GOT3 (cell line): ENCODE data around the gene ABHD18.
"Not testable (repeated sequence)": the region's sequence is repeated elsewhere in the genome, so short reads cannot be mapped to it uniquely, and the experiment has no call there.

Experiments
- DNase-seq: peaks from one replicate; lab custom pipeline; 2025; ENCODE audit warnings: mixed read lengths; lab: John Stamatoyannopoulos, UW

Gene ABHD18

DNA sequence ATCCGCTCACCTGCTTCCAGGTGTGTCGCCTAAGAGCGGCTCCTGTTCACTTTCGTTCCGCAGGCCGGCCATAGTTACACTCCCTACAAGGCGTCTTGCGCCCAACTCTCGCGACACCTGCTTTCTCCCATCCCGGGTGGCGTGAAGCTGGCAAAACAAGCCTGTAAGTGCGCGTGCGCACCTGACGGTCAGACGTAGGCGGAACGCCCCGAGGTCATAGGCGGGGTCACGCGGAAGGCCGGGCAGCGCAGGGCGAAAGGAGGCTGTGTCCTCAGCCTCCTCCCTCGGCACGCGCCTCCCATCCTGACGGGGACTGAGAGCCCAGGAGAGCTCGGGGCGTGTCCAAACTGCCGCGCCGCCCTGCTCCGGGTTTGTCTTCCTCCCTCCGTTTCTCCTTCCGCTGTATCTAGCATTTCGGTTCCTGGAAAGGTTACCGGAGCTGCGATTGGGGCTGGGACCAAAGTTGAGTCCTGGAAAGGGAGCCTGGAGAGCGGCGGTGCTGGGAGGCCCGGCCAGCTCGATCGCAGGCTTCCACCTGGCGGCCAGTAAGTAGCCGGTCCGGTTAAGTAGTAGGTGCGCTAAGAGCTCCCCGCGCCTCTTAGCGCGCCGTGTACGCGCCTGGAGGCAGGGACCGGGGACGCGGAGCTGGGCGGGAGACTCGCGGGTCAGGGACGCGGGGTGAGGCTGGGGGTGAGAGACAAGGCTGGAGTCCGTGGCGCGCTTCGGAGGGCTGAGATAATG lies at the start of gene ABHD18, which contains the start of gene MFSD8:
Gene ABHD18, plus strand, starts transcription at position 345 of the 741 bp plus-strand sequence. CDS start 17,550 bp downstream, outside the sequence.
Gene MFSD8, minus strand, starts transcription at position 112 of the 741 bp plus-strand sequence. Its CDS starts 40 bp downstream, at position 72.
- peak; percentile 84 for DNase-seq

DNA sequence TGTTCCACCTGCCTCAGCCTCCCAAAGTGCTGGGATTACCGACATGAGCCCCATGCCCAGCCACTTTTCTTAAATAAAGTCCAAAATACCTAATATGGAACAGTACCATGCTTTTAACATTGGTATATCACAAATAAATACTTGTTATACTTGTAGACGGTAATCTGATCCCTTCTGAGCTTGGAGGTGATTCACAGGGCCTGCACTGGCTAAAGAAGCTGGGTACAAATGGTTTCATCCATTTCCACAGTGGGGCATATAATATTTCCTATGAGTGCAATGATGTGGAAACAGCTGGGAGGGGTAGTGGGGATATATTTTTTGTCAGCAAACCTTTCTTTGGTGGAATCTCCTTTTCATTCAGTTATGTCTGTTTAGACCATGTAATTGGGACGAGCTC lies 48.7 kb upstream of the ABHD18 start:
- DNase-seq: no peak

DNA sequence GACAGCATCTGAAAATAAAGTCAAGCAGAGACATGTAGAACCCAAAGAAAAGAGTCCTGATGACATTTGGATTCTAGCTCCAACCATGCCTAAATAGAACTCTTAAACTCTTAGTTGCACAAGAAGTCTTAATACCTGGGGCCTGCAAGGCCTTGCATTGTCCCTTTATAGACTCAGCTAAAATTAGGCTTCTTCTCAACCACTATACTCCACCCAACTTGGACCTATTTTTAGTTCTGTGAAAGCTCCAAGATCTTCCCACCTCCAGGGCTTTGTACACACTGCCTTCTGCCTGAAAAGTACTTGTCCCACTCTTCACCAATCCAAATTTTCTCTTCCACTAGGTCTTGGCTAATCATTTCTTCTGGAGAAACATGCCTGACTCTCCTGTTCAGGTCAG lies 48.1 kb upstream of the ABHD18 start:
- no peak for DNase-seq

DNA sequence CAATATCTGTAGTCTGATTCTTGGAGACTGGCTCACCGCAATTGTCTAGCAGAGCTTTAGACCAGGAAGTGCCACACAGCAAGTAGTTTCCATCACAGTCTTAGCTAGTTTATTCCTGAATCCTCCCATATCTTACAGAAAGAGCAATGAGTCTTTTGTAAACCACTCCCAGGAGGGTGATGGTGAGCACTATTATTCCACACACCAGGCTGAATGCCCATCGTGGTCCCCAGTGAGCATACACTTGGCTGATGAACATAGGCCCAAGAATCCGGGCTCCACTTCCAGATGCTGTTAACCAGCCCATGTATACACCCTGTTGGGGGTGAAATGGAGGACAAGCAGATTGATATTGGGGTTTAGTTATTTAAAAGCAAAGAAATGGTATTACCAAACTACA lies 44.7 kb upstream of the ABHD18 start:
- DNase-seq: no peak

DNA sequence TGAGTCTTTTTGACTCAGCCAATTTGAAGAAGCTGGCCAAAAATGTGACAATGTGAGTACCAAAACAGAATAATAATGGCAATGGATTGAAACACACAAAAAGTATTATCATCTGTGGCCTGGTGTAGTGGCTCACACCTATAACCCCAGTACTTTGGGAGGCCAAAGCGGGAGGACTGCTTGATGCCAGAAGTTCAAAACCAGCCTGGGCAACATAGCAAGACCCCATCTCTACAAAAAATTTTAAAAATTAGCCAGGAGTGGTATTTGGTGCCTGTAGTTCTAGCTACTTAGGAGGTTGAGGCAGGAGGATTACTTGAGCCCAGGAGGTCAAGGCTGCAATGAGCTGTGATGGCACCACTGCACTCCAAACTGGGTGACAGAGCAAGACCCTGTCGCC lies 43.0 kb upstream of the ABHD18 start:
- no peak for DNase-seq

DNA sequence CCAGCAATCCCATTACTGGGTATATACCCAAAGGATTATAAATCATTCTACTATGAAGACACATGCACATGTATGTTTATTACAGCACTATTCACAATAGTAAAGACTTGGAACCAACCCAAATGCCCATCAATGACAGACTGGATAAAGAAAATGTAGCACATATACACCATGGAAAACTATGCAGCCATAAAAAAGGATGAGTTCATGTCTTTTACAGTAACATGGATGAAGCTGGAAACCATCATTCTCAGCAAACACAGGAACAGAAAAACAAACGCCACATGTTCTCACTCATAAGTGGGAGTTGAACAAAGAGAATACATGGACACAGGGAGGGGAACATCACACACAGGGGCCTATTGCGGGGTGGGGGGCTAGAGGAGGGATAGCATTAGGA lies 39.5 kb upstream of the ABHD18 start:
- not testable (repeated sequence) for DNase-seq

DNA sequence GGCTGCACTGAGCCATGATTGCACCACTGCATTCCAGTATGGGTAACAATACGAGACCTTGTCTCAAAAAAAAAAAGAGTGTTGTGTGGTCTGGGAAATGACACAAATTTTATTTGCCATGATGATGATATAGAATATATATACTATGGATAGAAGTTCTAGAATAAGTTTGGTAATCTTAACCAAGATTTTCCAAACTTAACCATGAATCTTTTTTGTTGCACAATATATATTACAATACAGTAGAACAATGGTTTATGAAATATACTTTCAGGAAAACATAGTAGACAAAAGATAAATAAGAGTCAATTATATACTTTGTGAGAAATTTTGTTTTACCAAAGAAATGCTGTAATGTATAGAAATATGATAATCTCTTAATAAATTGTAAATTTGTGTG lies 35.0 kb upstream of the ABHD18 start:
- DNase-seq: no peak

DNA sequence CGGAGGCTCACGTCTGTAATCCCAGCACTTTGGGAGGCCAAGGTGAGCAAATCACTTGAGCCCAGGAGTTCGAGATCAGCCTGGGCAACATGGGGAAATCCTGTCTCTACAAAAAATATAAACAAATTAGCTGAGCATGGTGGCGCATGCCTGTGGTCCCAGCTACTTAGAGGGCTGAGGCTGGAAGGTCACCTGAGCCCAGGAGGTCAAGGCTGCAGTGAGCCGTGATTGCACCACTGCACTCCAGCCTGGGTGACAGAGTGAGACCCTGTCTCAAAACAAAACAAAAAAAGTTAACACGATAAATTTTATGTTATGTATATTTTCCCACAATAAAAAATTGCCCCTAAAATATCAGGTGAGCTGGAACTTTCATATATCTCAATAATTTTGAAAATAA lies 33.4 kb upstream of the ABHD18 start:
- not testable (repeated sequence) for DNase-seq

DNA sequence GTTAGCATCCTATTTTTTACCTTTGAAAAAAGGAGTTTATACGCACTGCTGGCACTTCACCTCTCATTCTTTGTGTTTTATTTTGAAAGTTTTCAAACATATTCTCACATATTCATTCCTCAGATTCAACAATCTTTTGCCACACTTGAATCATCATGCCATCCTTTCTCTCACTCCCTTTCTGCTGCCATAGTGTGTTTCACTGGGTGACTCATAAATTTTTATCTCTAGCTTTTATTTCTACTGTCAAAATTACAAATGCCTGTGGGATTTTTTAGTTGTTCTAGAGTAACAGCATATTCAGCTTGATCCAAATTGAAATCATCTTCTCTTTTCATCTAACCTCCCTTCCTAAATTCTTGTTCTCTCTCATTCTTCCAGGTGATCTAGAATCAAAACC lies 28.2 kb upstream of the ABHD18 start:
- DNase-seq: no peak

DNA sequence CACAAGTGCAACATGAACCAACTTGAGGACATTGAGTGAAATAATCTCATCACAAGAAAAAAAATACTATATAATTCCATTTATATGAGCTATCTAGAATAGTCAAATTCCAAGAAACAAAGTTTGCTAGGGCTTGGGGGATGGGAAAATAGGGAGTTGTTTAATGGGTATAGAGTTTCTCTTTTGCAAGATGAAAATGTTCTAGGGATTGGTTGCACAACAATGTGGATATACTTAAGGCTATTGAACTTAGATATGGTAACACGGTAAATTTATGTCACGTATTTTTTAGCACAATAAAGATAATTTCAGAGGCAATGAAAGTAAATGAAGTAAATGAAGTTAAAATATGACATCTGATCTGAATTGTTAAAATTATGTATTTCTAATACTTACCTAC lies 8.1 kb upstream of the ABHD18 start:
- DNase-seq: no peak

DNA sequence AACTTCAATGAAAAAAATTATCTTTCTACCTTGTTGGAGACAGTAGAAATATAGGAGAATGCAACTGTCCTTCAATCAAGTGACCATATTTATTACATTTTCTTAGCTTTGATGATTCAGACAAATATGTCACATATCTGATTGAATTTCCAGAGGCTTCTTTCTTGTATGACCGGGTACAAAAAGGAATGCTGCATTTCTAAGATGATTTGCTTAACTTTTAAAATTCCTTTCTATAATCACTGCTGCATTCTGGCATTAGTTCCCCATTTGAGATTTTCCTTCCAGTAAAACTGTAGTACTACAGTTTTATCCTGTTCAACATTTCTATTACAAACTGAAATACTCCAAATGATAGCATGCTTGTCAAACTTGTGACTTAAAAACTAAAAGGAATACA lies 5.4 kb upstream of the ABHD18 start:
- no peak for DNase-seq

DNA sequence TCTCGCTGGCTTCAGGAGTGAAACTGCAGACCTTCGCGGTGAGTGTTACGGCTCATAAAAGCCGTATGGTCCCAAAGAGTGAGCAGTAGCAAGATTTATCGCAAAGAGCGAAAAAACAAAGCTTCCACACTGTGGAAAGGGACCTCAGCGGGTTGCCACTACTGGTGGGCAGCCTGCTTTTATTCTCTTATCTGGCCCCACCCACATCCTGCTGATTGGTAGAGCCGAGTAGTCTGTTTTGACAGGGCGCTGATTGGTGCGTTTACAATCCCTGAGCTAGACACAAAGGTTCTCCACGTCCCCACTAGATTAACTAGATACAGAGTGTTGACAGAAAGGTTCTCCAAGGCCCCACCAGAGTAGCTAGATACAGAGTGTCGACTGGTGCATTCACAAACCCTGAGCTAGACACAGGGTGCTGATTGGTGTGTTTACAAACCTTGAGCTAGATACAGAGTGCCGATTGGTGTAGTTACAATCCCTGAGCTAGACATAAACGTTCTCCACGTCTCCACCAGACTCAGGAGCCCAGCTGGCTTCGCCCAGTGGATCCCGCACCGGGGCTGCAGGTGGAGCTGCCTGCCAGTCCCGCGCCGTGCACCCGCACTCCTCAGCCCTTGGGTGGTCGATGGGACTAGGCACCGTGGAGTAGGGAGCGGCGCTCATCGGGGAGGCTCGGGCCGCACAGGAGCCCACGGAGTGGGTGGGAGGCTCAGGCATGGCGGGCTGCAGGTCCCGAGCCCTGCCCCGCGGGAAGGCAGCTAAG lies 1.4 kb upstream of the ABHD18 start:
- DNase-seq: not testable (repeated sequence)

DNA sequence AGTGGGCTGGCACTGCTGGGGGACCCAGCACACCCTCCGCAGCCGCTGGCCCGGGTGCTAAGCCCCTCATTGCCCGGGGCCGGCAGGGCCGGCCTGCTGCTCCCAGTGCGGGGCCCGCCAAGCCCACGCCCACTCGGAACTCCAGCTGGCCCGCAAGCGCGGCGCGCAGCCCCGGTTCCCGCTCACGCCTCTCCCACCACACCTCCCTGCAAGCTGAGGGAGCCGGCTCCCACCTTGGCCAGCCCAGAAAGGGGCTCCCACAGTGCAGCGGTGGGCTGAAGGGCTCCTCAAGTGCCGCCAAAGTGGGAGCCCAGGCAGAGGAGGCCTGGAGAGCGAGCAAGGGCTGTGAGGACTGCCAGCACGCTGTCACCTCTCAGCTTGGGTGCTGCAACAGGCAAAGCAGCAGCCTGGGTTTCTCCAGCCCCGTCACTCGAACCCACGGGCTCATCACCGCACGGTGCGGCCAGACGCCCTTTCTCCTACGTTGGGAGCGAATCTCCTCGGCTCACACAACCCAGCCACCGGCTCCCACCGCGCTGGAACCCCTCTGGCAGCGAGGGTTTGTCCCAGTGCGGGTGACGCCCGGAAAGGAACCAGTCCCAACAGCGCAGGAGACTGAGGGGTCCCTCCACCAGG lies 662 bp upstream of the ABHD18 start:
- not testable (repeated sequence) for DNase-seq

DNA sequence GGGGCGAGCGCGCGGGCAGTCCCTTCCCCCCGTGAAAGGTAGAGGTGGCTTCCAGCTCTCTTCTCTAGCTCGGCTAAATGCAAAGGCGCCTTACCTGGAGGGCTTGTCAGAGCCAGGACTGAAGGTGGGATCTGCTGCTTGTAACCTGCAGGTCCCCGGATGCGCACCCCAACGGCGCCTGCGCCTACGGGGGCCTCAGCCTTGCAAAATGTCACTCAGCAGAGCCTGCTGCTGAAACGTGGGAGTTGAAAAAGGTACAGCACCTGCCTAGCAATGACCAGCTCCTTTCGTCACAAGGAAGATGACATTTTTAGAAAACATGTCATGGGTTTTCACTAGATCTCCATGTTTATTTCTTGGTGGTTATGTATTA lies 583 bp downstream of the ABHD18 start:
- no peak for DNase-seq

DNA sequence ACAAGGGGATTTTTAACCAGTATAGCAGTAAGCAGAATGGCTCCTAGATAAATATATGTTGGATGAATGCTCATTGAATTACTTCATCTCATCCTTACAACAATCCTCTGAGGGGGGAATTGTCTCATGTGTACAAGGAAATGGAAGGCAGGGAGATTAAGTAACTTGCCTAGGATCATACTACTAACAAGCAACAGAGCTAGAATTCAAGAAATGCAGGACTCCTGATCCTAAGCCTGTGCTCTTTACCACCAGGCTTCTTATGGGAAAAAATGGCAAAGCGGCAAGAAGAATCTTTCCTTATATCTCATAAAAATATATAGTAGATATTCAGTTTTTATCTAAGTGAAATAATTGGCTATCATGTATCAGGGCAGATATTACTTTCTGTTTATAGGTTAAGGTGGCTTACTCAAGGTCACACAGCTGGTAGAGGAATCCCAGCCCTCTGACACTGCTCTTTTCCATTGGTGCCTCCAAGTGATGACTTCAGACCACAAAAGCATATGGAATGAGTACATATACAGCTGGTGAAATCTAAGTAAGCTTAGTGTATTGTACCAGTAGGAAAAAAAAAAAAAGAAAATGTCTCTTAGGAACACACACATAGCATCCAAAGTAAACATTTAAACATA lies 2.1 kb downstream of the ABHD18 start:
- DNase-seq: no peak

DNA sequence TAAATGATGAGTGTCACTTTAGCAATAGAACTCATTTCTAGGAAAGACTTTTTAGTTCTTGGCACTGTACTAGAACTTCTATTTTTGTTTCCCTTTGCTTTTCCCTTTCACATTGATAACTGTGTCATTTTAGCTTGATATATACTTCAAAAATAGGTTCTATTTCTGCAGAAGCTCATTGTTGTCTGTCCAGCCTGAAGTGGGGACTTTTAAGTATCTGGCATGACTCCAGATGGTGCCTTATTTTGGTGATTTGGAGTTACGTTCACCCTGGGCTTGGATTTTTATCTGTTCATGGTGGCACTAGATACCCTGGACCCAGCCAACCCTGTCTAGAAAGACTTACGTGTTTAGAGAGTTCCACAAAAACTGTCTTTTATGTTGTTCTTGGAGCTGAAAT lies 3.4 kb downstream of the ABHD18 start:
- no peak for DNase-seq

DNA sequence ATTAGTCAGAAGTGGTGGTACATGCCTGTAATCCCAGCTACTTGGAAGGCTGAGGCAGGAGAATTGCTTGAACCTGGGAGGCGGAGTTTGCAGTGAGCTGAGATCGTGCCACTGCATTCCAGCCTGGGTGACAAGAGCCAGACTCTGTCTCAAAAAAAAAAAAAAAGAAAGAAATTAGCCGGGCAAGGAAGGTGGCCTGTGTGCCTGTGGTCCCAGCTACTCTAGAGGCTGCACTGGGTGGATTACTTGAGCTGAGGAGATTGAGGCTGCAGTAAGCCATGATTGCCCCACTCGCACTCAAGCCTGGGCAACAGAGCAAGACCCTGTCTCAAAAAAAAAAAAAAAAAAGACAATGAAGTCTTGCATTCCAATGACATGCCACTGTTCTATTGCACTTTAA lies 5.7 kb downstream of the ABHD18 start:
- not testable (repeated sequence) for DNase-seq

DNA sequence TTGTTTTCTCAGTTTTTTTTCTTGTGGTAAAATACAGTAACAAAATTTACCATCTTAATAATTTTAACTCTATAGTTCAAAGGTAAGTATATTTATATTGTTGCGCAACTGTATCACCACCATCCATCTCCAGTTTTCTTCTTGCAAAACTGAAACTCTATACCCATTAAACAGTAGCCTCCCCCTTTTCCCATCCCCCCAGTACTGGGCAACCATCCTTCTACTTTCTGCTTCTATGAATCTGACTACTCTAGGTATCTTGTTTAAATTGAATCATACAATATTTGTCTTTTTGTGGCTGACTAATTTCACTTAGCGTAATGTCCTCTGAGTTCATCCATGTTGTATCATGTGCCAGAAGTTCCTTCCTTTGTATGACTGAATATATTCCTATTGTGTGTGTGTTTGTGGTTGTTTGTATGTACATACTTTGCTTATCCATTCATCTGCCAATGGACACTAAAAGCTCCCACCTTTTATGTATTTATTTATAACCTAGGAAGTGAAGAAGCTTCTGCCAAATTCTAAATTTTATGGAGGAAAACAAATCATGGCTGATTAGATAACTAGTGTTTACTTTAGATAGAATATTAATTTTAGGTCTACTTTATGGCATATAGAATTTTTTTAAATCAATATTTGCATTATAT lies 10.0 kb downstream of the ABHD18 start:
- DNase-seq: no peak

DNA sequence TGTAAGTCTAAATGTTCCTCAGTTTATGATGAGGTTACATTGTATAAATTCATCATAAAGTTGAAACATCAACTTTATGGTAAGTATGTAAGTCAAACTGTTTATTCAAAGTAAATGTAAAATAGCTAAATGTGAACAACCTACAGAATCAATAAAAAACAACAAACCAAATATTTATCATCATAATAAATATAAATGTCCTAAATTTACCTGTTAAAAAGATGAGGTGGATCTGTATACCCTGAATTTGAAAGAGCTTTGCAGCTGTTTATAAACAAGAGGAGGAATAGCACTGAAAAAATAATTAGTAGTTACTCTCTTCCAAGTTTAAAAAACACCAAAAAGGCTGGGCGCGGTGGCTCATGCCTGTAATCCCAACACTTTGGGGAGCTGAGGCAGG lies 13.7 kb downstream of the ABHD18 start:
- DNase-seq: no peak

DNA sequence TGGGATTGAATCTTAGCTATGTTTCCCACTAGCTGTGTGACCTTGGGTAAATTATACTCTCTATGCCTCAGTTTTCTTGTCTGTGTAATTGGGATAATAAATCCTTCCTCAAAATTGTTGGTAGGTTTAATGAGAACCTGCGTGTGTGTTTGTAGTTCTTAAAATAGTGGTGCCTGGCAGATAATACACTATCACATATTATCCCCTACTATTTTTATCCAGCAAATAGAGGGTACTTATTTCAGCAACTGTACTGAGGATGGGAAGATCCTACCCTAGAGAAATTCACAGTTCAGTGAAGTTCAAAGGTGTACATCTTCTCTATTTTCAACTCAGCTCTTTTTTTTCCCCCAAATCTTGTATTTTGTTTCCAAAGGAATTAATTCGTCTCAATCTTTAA lies 17.2 kb downstream of the ABHD18 start:
- no peak for DNase-seq

DNA sequence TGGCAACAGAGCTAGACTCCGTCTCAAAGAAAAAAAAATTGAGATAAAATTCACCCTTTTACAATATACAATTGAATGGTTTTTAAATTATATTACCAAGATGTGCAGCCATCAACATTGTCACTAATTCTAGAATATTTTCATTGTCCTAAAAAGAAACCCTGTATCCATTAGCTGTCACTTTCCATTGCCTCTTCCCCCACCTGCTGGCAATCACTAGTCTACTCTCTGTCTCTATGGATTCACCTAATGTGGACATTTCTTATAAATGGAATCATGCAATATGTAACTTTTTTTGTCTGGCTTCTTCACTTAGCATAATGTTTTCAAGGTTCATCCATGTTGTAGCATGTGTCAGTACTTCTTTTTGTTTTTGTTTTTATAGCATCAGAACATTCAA lies 20.8 kb downstream of the ABHD18 start:
- no peak for DNase-seq

DNA sequence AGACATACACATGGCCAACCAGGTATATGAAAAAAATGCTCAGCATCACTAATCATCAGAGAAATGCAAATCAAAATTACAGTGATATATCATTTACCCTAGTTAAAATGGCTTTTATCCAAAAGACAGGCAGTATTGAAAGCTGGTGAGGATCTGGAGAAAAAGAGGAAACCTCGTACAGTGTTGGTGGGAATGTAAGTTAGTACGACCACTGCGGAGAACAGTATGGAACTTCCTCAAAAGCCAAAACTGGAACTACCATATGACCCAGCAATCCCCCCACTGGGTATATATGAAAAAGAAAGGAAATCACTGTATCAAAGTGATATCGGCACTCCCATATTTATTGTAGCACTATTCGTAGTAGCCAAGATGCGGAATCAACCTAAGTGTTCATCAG lies 23.4 kb downstream of the ABHD18 start:
- no peak for DNase-seq
